ENCODE data around the gene AQP5. TPM values are rescaled to one million over a fixed set of nuclear protein-coding genes. Genes with fewer than 3 reads are reported as not detected.

The AQP5 gene
- polyA plus RNA-seq, 3 donors = not detected

DNA sequence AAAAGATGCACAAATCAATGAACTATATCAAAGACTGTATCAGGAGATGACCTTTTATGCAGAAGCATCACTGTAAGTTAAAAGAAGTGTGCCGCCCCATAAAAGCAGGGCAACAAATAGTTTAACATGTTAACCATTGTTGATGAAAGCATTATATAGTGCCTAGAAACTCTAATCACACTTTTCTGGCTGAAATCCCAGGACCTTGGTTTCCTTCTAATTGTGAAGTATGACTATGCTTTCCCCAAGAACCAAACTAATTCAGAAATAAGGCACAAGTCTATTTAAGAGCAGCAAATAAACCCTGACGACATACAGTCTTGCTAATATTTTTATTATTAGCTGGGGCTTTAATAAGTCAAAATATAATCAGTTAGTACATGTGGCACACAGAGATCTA, 41.9 kb downstream of the AQP5 start:
- Histone ChIP-seq H3K27me3 (ENCODE audit: control insufficient read depth in 2 of 2, insufficient read depth in 2 of 2, low read length in 2 of 2) (no peaks in the 10 kb centered on the region), H3K4me3 (replicated peaks in 1 of 3; ENCODE audit: low read depth in 2 of 3, low read length in 3 of 3) (no peak overlapping the region), H3K27ac (ENCODE audit: low read depth in 1 of 2, low read length in 2 of 2) (no peak overlapping the region), H2AFZ (ENCODE audit: insufficient read depth, low read depth, low read length, poor library complexity, severe bottlenecking) (no peak overlapping the region), H3K79me2 (ENCODE audit: insufficient read depth, low read length) (peaks cover 38% of the 10 kb centered on the region), H3K4me2 (replicated peaks; ENCODE audit: extremely low read depth, low read length, poor library complexity, severe bottlenecking) (no peak overlapping the region), H3K4me1 (ENCODE audit: control insufficient read depth in 1 of 2, insufficient read depth in 2 of 2, low read length in 2 of 2) (no peaks in the 10 kb centered on the region), H3K36me3 (replicated peaks in 1 of 2; ENCODE audit: control insufficient read depth in 1 of 2, insufficient read depth in 2 of 2, low read length in 2 of 2) (peaks cover 49 to 87% of the 10 kb centered on the region in 2 donors), H4K20me1 (ENCODE audit: insufficient read depth, low read length) (no peaks in the 10 kb centered on the region), H3K9ac (ENCODE audit: insufficient read depth, low read length, poor library complexity, severe bottlenecking) (no peak overlapping the region), H3K9me3 (replicated peaks in 1 of 2; ENCODE audit: control insufficient read depth in 1 of 2, insufficient read depth in 1 of 2, low read length in 2 of 2) (no peaks in the 10 kb centered on the region)
- H3K9me3 Mint-ChIP-seq = peaks cover 0 to 2% (median 0%) of the 10 kb centered on the region in 7 donors
- H3K4me1 Mint-ChIP-seq = peaks cover 3% of the 10 kb centered on the region
- DNase-seq = no peak
- H3K27me3 Mint-ChIP-seq (ENCODE audit: low read depth in 3 of 3) = no peaks in the 10 kb centered on the region
- H3K27ac Mint-ChIP-seq = no peak overlapping the region
- TF ChIP-seq, protein P1, sequence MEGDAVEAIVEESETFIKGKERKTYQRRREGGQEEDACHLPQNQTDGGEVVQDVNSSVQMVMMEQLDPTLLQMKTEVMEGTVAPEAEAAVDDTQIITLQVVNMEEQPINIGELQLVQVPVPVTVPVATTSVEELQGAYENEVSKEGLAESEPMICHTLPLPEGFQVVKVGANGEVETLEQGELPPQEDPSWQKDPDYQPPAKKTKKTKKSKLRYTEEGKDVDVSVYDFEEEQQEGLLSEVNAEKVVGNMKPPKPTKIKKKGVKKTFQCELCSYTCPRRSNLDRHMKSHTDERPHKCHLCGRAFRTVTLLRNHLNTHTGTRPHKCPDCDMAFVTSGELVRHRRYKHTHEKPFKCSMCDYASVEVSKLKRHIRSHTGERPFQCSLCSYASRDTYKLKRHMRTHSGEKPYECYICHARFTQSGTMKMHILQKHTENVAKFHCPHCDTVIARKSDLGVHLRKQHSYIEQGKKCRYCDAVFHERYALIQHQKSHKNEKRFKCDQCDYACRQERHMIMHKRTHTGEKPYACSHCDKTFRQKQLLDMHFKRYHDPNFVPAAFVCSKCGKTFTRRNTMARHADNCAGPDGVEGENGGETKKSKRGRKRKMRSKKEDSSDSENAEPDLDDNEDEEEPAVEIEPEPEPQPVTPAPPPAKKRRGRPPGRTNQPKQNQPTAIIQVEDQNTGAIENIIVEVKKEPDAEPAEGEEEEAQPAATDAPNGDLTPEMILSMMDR (IDR thresholded peaks at IDR 0.05) = no peak
- peaks cover 52 to 74% of the 10 kb centered on the region in 2 donors for H3K36me3 Mint-ChIP-seq
- WGBS (ENCODE audit: insufficient coverage) = no CpG with 5 or more reads among the region's 2 CpGs
- intact Hi-C loops (cut with micrococcal nuclease) = no loop called here
- H3K4me3 Mint-ChIP-seq = no peak overlapping the region

DNA sequence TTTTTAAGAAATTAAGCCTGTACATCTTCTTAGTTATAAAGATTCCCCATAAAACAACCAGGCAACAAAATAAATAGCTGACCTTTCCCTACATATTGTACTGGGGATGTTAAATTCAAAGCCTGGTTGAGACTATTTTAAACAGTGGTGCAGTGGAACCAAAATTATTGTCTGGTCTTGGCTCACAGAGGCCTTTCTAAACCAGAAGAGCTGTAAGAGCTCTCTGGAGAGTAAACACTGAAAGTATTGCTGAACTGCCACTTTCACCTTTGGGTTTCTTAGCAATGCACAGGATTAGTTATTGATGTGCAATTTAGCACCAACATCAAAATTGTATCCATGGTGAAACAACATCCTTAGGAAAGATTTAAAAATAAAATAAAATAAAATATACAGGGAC, 43.0 kb downstream of the AQP5 start:
- H3K9ac ChIP-seq (ENCODE audit: insufficient read depth, low read length, poor library complexity, severe bottlenecking) = no peak overlapping the region
- Mint-ChIP-seq H3K4me3 (no peak overlapping the region), H3K9me3 (peaks cover 0 to 2% (median 0%) of the 10 kb centered on the region in 7 donors), H3K4me1 (peaks cover 3% of the 10 kb centered on the region), H3K27ac (no peak overlapping the region), H3K27me3 (ENCODE audit: low read depth in 3 of 3) (no peaks in the 10 kb centered on the region), H3K36me3 (peaks cover 47 to 67% of the 10 kb centered on the region in 2 donors)
- H2AFZ ChIP-seq (ENCODE audit: insufficient read depth, low read depth, low read length, poor library complexity, severe bottlenecking) = no peak overlapping the region
- H3K79me2 ChIP-seq (ENCODE audit: insufficient read depth, low read length) = peaks cover 49% of the 10 kb centered on the region
- H4K20me1 ChIP-seq (ENCODE audit: insufficient read depth, low read length) = no peaks in the 10 kb centered on the region
- no peak for DNase-seq
- no peaks in the 10 kb centered on the region for H3K27me3 ChIP-seq (ENCODE audit: control insufficient read depth in 2 of 2, insufficient read depth in 2 of 2, low read length in 2 of 2)
- no peaks in the 10 kb centered on the region for H3K9me3 ChIP-seq (replicated peaks in 1 of 2; ENCODE audit: control insufficient read depth in 1 of 2, insufficient read depth in 1 of 2, low read length in 2 of 2)
- H3K4me3 ChIP-seq (replicated peaks in 1 of 3; ENCODE audit: low read depth in 2 of 3, low read length in 3 of 3) = no peak overlapping the region
- no peaks in the 10 kb centered on the region for H3K4me1 ChIP-seq (ENCODE audit: control insufficient read depth in 1 of 2, insufficient read depth in 2 of 2, low read length in 2 of 2)
- peaks cover 38 to 76% of the 10 kb centered on the region in 2 donors for H3K36me3 ChIP-seq (replicated peaks in 1 of 2; ENCODE audit: control insufficient read depth in 1 of 2, insufficient read depth in 2 of 2, low read length in 2 of 2)
- intact Hi-C loops (cut with micrococcal nuclease) = no loop called here
- no peak overlapping the region for H3K4me2 ChIP-seq (replicated peaks; ENCODE audit: extremely low read depth, low read length, poor library complexity, severe bottlenecking)
- TF ChIP-seq, protein P1 (IDR thresholded peaks at IDR 0.05) = no peak
- H3K27ac ChIP-seq (ENCODE audit: low read depth in 1 of 2, low read length in 2 of 2) = no peak overlapping the region

Measured in CD14-positive monocyte (primary cell).